OCI-LY7 (cell line): Measurements from ENCODE around the gene RPS4Y1. TPM values are rescaled to one million over a fixed set of nuclear protein-coding genes. Genes with fewer than 3 reads are reported as not detected.

Experiments
- BruUV-seq: library from RNA; stranded (reverse); fragments of 400-500 nt; replicated peaks from 2 replicates; lab custom pipeline; 2021; lab: Mats Ljungman, UMichigan
- CTCF ChIA-PET: fragments of 300-600 bp; sonication (Branson Sonifier 250); formaldehyde crosslinking; loops from one replicate; lab custom pipeline; 2022; ENCODE audit warnings: antibody characterized with exemption; ENCODE audit not compliant: unreplicated experiment; lab: Charles Lee
- POLR2A ChIA-PET: fragments of 300-600 bp; sonication (Branson Sonifier 250); formaldehyde crosslinking; loops from one replicate; lab custom pipeline; 2022; ENCODE audit warnings: antibody characterized with exemption; lab: Charles Lee
- DNase-seq: peaks from one replicate; pipeline ENCODE4 v3.0.0-alpha.2; 2015; ENCODE audit warnings: low spot score
- H2AFZ ChIP-seq: fragments of 200-600 bp; sonication (generic), shearing (Covaris generic); 2 replicates; pipeline ENCODE4 v1.6.1; 2014; ENCODE audit warnings: mild to moderate bottlenecking, antibody characterized with exemption, low read length, moderate library complexity
- H3K27ac ChIP-seq: fragments of 200-600 bp; sonication (generic); 2 replicates; pipeline ENCODE4 v1.5.1; 2014; ENCODE audit warnings: mixed run types, low read depth, mild to moderate bottlenecking, moderate library complexity, low read length, inconsistent platforms; ENCODE audit not compliant: poor library complexity, severe bottlenecking
- H3K36me3 ChIP-seq: fragments of 200-600 bp; sonication (generic); 2 replicates; pipeline ENCODE4 v1.6.1; 2014; ENCODE audit warnings: mild to moderate bottlenecking, antibody characterized with exemption, low read length, moderate library complexity, mixed read lengths; ENCODE audit not compliant: insufficient read depth
- H3K4me1 ChIP-seq: fragments of 200-600 bp; sonication (generic); 2 replicates; pipeline ENCODE4 v1.5.1; 2014; ENCODE audit warnings: mild to moderate bottlenecking, low read length; ENCODE audit not compliant: insufficient read depth, poor library complexity, severe bottlenecking
- H3K4me2 ChIP-seq: fragments of 200-600 bp; sonication (generic); 2 replicates; pipeline ENCODE4 v1.6.1; 2014; ENCODE audit warnings: mild to moderate bottlenecking, low read length
- H3K4me3 ChIP-seq: fragments of 200-600 bp; sonication (generic); 2 replicates; pipeline ENCODE4 v1.5.1; 2014; ENCODE audit warnings: mild to moderate bottlenecking, low read depth, low read length; ENCODE audit not compliant: poor library complexity, severe bottlenecking
- H3K79me2 ChIP-seq: fragments of 200-600 bp; sonication (generic); 2 replicates; pipeline ENCODE4 v1.6.1; 2016; ENCODE audit warnings: low read depth, mild to moderate bottlenecking, low read length, moderate library complexity, mixed read lengths; ENCODE audit not compliant: insufficient read depth
- H3K9me2 ChIP-seq: fragments of 200-600 bp; sonication (generic); 2 replicates; pipeline ENCODE4 v1.6.1; 2016; ENCODE audit warnings: mild to moderate bottlenecking, low read length, mixed read lengths; ENCODE audit not compliant: insufficient read depth
- H3K9me3 ChIP-seq: fragments of 200-600 bp; sonication (generic); 2 replicates; pipeline ENCODE4 v1.6.1; 2014; ENCODE audit warnings: mild to moderate bottlenecking, mixed run types, low read length, mixed read lengths
- H4K20me1 ChIP-seq: fragments of 200-600 bp; sonication (generic); 2 replicates; pipeline ENCODE4 v1.6.1; 2014; ENCODE audit warnings: mild to moderate bottlenecking, antibody characterized with exemption, low read length, moderate library complexity, mixed read lengths; ENCODE audit not compliant: insufficient read depth
- EZH2phosphoT487 ChIP-seq: fragments of 200-600 bp; sonication (generic); IDR thresholded peaks from 2 replicates; pipeline ENCODE4 v1.6.1; 2018; ENCODE audit warnings: low read depth, borderline replicate concordance, mild to moderate bottlenecking, mixed run types, antibody characterized with exemption, low read length, moderate library complexity, mixed read lengths
- intact Hi-C: fragments of 100-400 bp; cut with micrococcal nuclease; formaldehyde crosslinking; loops from one replicate; pipeline ENCODE4 v1.10.0; 2022; ENCODE audit not compliant: unreplicated experiment
- total RNA-seq, 2 experiments: library from RNA; depleted of rRNA in 1 of 2; stranded (reverse); fragments of >200 nt in 1 of 2; shearing (Covaris generic) in 1 of 2; gene quantifications; 2 replicates each; pipeline ENCODE4 v1.2.3, GENCODE V29; 2014 to 2022
- TF ChIP-seq, protein P1 (sequence below): fragments of 200-600 bp; sonication (generic); conservative IDR thresholded peaks from 2 replicates; pipeline ENCODE4 v1.5.1; 2014; ENCODE audit warnings: mild to moderate bottlenecking, antibody characterized with exemption, low read length, moderate library complexity, mixed read lengths

Gene RPS4Y1
- total RNA-seq, 2 experiments from 2014 or later: 196 to 283 TPM

DNA sequence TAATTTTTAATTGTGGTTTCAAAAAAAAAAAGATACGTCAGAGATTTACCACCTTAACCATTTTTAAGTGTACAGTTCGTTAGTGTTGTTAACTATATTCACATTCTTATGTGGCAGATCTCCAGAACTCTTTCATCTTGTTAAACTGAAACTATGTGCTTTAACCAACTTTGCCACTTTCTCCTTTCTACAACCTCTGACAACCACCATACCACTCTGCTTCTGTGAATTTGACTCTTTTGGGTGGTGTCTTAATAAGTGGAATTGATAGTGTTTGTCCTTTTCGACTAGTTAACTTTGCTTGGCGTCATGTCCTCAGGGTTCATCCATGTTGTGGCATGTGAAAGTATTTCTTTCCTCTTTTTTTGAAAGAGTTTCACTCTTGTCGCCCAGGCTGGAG is 15.7 kb downstream of the RPS4Y1 start:
- intact Hi-C loops: no loop called here
- H4K20me1 ChIP-seq: peaks cover 3% of the 10 kb centered on the region; the same call in 1 of the 2 replicates
- no TSS peak for BruUV-seq
- TF ChIP-seq, protein P1, sequence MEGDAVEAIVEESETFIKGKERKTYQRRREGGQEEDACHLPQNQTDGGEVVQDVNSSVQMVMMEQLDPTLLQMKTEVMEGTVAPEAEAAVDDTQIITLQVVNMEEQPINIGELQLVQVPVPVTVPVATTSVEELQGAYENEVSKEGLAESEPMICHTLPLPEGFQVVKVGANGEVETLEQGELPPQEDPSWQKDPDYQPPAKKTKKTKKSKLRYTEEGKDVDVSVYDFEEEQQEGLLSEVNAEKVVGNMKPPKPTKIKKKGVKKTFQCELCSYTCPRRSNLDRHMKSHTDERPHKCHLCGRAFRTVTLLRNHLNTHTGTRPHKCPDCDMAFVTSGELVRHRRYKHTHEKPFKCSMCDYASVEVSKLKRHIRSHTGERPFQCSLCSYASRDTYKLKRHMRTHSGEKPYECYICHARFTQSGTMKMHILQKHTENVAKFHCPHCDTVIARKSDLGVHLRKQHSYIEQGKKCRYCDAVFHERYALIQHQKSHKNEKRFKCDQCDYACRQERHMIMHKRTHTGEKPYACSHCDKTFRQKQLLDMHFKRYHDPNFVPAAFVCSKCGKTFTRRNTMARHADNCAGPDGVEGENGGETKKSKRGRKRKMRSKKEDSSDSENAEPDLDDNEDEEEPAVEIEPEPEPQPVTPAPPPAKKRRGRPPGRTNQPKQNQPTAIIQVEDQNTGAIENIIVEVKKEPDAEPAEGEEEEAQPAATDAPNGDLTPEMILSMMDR: no peak
- no peak for TF ChIP-seq EZH2phosphoT487
- H2AFZ ChIP-seq: no peak overlapping the region
- no peaks in the 10 kb centered on the region for H3K9me3 ChIP-seq
- no peak overlapping the region for H3K27ac ChIP-seq
- ChIA-PET CTCF (no interaction called here), POLR2A (no interaction called here)
- no peaks in the 10 kb centered on the region for H3K4me1 ChIP-seq
- no peak for DNase-seq
- H3K36me3 ChIP-seq: peaks cover 99% of the 10 kb centered on the region
- H3K79me2 ChIP-seq: peaks cover 83% of the 10 kb centered on the region
- H3K9me2 ChIP-seq: no peaks in the 10 kb centered on the region
- H3K4me2 ChIP-seq: no peak overlapping the region
- no peak overlapping the region for H3K4me3 ChIP-seq

DNA sequence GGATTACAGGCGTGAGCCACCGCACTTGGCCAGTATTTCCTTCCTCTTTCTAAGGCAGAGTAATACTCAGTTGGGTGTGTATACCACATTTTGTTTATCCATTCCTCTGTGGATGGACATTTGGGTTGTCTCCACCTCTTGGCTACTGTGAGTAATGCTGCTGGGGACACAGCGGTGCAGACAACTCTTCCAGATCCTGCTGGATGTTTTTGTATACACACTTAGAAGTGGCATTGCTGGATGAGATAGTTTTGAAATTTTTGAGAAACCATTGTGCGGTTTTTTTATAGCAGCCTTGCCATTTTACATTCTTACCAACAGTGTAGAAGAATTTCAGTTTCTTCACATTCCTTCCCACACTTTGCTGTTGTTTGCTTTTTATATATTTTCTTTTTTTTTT is 16.3 kb downstream of the RPS4Y1 start:
- Histone ChIP-seq H3K4me3 (no peak overlapping the region), H4K20me1 (peaks cover 3% of the 10 kb centered on the region; the same call in 1 of the 2 replicates), H3K27ac (no peak overlapping the region), H3K36me3 (peaks cover 99% of the 10 kb centered on the region), H3K79me2 (peaks cover 84% of the 10 kb centered on the region), H3K4me1 (no peaks in the 10 kb centered on the region), H3K9me3 (no peaks in the 10 kb centered on the region), H3K9me2 (no peaks in the 10 kb centered on the region), H2AFZ (no peak overlapping the region), H3K4me2 (no peak overlapping the region)
- intact Hi-C loops: no loop called here
- ChIA-PET CTCF (no interaction called here), POLR2A (no interaction called here)
- TF ChIP-seq, protein P1: peak; percentile 50
- TF ChIP-seq EZH2phosphoT487: no peak
- DNase-seq: no peak
- BruUV-seq: no TSS peak

DNA sequence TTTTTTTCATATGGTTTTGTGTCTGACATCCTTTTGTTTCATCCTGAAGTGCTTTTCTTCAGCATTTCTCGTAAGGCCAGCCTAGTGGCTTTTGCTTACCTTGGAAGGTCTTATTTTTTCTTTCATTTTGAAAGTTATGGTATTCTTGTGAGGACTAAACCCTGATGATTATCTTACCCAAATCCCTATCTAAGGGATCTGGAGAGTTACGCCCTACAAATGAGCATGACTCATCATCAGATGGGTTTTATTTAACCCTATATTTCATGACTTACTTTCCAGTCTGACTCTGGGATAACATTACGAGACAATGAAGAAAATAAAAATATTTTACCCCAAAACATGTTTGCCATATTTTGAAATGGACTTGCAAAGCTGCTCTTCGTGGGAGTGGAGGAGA is 18.4 kb downstream of the RPS4Y1 start:
- Histone ChIP-seq H3K9me3 (no peaks in the 10 kb centered on the region), H3K79me2 (peaks cover 78% of the 10 kb centered on the region), H2AFZ (no peak overlapping the region), H3K4me1 (no peaks in the 10 kb centered on the region), H3K27ac (no peak overlapping the region), H3K4me3 (no peak overlapping the region), H3K36me3 (peaks cover 99% of the 10 kb centered on the region), H4K20me1 (peaks cover 3% of the 10 kb centered on the region; the same call in 1 of the 2 replicates), H3K9me2 (no peaks in the 10 kb centered on the region), H3K4me2 (no peak overlapping the region)
- intact Hi-C loops: no loop called here
- BruUV-seq: no TSS peak
- no peak for TF ChIP-seq EZH2phosphoT487
- TF ChIP-seq, protein P1: no peak
- DNase-seq: no peak
- ChIA-PET CTCF (no interaction called here), POLR2A (no interaction called here)
